A549 treated with GW870086 at 1 μM for 4 hours (cell line): Measurements from ENCODE around the gene LIPT1. TPM values are rescaled to one million over a fixed set of nuclear protein-coding genes. Genes with fewer than 3 reads are reported as not detected.

ENCODE experiments used
- total RNA-seq: library from RNA; stranded (reverse); fragments of 200-300 nt; extraction: Qiagen RNA extraction; gene quantifications from 5 replicates; pipeline ENCODE4 v1.2.3, GENCODE V29; 2022; ENCODE audit warnings: low read depth

LIPT1 gene
- 3.2 to 5.1 TPM (median 3.9 TPM) in 5 replicates for total RNA-seq

DNA sequence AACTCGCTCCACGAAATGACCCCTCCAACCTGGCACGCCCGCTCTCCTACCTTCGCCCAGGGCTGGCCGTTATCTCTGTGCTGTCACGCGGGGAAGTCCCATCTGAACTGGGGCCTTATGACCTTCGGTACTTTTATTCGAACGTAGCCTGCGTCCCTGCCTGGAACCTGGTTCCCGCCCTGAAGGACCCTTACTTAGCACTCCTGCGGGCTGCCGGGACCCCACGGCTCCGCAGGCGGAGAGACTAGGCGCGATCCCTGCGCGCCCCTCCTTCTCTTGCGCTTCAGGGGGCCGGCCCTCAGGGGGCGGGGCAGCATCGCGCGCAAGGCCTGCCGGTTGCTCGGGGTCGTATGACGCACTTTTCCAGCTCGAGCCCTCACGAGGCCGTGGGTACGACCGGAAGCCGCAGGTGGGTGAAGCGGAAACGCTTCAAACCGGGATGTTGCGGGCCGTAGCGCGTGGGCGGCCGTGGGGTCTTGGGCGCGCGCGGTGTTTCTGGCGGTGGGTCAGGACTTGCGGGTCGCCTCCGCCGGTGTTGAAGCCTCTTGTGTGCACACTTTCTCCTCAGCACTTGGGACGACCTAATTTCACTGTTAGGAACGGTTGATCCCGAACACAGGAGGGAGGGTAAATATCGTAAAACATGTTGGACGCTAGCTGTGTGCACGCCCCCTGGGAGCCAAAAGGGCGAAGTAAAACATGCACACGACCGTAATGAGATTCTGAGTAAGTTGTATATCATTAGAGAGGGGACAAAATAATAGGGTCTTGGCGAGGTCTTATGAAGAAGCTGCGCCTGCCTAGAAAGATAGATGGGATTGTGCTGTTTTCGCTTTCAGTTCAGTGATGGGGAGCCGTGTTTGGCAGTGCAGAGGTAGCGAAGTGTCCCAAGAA is at the start of gene LIPT1, which contains the start of gene TSGA10:
Gene LIPT1, plus strand, starts transcription at position 325 of the 894 bp plus-strand sequence. CDS start 6,991 bp downstream, outside the sequence.
Gene TSGA10, minus strand, starts transcription at position 300 of the 894 bp plus-strand sequence. CDS start 45,503 bp downstream, outside the sequence.

DNA sequence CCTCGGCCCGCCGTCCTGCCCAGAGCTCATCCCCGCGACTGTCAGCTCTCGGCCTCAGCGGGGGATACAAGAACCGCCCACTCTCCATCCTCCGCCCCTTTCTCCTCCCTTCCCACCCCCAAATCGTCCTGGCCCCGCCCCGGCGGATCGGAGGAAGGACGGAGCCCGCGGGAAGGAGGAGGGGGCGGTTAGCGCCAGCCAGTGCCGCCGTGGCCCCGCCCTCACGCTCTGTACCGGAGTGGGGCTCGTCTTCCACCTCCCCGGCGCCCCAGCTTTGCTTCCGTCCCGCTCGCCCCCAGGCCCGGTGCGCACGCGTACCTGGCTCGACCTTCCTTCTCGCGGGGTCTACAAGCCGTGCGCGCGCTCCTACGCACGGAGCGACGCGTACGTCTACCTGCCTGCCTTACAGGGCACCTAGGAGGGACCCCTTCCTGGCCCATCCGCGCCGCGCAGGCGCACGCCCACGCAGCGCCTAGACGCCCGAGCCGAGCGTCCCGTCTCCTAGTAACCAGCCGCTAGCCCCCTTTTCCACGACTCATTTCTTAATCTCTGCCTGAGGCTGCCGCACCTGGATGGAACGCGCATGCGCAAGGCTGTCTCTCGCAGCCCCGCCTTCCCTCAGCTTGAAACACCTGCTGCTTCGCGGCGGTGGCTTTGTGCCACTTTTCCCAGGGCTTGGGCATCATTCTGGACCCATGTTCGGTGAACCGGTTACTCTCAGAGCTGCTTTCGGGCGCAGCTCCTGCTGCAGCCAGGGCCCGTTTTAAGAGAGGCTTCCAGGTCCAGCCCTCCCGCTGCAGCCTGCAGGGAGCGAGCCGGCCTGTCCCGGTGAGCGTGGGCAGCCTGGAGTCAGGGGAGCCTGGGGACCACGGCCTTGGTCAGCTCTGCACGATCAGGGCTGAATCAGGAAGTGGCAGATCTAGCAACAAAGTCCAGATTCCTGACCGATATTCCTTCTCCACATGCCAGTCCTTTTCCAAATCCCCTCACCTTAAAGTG is 13.4 kb upstream of the LIPT1 start, which contains the start of gene C2orf15:
Gene C2orf15, plus strand, starts transcription at position 598 of the 999 bp plus-strand sequence. CDS start 8,852 bp downstream, outside the sequence.

DNA sequence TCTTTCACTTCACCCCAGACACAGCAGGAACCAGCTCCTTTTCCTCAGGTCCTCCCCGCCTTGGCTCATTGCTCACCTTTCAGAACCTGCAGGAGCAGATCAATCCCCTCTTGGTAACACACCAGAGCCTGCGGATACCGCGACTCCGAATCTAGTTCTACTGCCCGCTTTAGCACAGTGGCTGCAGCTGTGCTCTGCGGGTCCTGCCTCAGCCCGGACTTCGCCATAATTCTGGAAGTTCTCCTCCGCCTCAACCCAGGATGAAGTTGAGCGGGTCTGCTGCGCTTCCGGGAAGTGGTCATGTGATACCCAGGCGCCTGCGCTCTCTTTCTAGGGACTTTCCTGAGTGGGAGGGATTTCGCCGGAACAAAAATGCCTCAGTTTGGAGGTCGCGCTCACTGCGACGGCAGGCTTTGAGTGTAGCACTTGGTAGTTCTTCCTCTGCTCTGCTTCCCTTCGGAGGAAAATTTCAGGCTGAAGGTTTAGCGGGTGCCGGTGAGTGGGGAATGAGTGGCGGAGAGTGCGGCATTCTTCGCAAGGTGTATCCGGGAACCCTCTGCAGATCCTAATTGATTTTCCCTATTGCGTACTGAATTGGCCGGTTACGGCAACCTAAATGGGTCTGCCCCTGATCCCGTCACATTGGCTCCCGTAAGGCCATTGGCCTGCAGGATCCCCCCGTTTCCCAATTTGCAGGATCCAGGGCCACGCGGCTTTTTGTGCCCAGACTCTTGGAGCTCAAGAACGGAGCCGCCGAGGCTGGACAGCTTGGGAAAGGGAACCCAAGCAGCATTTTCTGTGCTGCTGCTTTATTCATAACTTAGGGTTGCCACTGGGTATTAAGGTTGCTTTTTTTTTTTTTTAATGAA is 26.2 kb downstream of the LIPT1 start, which contains the start of the genes MITD1 and MRPL30:
Gene MITD1, minus strand, starts transcription at position 304 of the 869 bp plus-strand sequence. Its CDS starts 77 bp downstream, at position 227.
Gene MRPL30, plus strand, starts transcription at position 430 of the 869 bp plus-strand sequence. CDS start 5,020 bp downstream, outside the sequence.

Other genes with a start within 250 kb of the LIPT1 start
- gene CRACDL, start 218.7 kb upstream of the LIPT1 start, total RNA-seq = 3.2 to 4.4 TPM (median 3.2 TPM) in 5 replicates
- gene C2orf15, start 13.3 kb upstream of the LIPT1 start, total RNA-seq = 0.25 to 0.71 TPM (median 0.47 TPM) in 5 replicates
- 1.6 to 3.6 TPM (median 2.5 TPM) in 5 replicates for gene TSGA10, start within 50 bp of the LIPT1 start, total RNA-seq
- gene MITD1, start 26.1 kb downstream of the LIPT1 start, total RNA-seq = 23.1 to 28.1 TPM (median 25.3 TPM) in 5 replicates
- gene MRPL30, start 26.2 kb downstream of the LIPT1 start, total RNA-seq = 31.5 to 52.6 TPM (median 33.9 TPM) in 5 replicates
- gene LYG2, start 100.7 kb downstream of the LIPT1 start, total RNA-seq = not detected in 5 replicates
- 0.93 to 2.2 TPM (median 1.6 TPM) in 5 replicates for gene LYG1, start 146.2 kb downstream of the LIPT1 start, total RNA-seq
- gene TXNDC9, start 181.4 kb downstream of the LIPT1 start, total RNA-seq = 41.5 to 56.2 TPM (median 43.3 TPM) in 5 replicates
- 56.0 to 64.3 TPM (median 58.8 TPM) in 5 replicates for gene EIF5B, start 182.4 kb downstream of the LIPT1 start, total RNA-seq